Kidney glomerular epithelial cell (primary cell): ENCODE results near the gene AKAP3.

Experiments used
- DNase-seq: peaks from one replicate; lab custom pipeline; 2025; lab: John Stamatoyannopoulos, UW

Gene AKAP3

DNA sequence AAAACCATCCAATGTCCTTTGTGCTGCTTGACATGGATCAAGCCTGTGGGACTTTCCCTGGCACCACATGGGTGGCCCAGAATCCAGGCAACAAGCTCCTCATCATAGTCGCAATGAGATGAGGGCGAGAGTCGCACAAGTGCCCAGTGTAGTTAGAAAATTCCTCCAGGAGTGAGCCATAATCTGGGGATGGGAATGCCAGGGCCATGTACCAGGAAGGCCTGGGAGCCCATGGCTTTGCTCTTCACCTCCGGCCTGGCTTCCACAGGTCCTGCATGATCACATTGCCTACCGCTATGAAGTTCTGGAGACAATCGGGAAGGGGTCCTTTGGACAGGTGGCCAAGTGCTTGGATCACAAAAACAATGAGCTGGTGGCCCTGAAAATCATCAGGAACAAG, 53.0 kb downstream of the AKAP3 start:
- DNase-seq, result no peak

DNA sequence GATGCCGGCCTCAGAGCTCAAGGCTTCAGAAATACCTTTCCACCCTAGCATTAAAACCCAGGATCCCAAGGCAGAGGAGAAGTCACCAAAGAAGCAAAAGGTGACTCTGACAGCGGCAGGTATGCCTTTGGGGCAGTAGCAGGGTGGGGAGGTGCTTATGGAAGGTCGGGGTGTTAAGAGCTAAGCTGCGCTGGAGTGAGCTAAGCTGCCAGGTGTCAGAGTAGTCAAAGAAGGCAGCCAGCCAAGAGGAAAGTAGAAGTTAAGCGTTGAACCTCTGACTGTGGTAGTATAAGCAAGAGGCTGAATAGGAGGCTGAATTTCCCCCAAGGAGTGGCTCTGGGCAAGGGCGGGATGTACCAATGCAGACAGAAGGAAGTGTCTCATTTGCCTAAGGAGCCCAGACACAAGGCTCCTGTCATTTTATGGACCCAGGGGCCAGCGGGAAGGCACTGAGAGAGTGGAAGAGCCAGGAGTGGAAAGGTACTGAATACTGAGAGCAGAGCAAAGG, 57.6 kb downstream of the AKAP3 start:
- DNase-seq, result no peak

DNA sequence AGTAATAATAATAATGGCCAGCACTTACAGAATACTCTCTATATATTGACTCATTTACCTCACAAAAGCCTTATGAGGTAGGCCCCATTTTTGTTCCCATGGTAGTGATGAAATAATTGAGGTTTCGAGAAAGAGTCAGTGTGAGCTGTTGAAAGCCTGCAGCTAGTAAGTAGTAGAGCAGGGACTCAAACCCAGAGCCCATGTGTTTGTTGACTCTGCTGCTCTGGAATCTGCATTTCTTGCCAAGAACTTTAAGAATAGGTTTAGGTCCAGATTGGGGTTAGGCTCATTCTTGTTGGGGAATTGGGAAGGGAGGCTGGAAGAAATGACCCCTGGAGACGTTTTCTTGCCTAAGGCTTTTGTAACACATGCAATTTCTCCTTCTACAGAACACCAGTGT, 58.9 kb downstream of the AKAP3 start:
- DNase-seq, result no peak

DNA sequence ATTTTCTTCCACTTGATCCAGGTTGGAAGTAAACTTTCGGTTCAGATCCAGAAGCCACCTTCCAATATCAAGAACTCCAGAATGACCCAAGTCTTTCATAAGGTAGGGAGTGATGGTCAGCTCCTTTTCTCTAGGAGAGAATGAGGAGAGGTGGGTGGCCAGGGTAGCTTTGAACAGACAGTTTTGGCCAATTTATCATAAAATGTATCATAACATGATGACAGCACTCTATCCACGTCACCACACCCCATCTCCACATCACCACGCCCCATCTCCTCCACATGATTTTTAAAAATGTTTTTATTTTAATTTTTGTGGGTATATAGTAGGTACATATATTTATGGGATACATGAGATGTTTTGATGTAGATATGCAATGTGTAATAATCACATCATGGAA, 59.9 kb downstream of the AKAP3 start:
- no peak for DNase-seq

DNA sequence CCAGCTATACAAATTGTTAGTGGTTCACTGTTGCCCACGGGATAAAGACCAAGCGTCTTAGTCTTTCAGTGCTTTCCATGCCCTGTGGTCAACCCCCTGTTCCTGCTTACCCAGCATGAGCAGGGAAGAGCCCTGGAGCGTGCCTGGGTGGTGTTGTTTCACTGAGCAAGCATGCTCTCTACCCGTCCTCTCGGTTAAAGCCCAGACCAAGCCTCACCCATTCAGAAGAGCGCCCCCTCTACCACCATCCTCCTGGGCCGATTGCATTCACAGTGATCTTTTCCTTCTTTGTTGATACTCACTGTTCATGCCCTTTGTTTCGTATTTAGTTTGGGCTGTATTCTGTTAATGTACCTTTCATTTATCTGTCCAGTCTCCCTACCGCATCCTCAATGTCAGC, 61.7 kb downstream of the AKAP3 start:
- DNase-seq, result no peak

DNA sequence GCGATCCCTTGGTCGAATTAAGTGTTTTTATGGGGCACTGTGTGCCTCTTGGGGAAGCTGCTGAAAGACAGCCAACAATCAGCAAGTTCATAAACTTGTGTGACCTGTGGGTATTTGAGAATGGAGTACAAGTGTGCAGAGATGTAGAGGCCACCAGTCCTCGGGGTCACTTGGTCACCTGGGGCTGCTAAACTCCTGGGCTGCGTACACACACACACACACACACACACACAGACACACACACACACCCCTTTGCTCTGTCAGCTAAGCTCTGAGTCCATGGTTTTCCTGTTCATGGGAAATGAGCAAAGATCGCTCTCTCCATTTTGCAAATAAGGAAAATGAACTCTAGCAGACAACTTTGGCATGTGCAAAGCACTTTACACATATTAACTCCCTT, 62.4 kb downstream of the AKAP3 start:
- DNase-seq, result no peak

DNA sequence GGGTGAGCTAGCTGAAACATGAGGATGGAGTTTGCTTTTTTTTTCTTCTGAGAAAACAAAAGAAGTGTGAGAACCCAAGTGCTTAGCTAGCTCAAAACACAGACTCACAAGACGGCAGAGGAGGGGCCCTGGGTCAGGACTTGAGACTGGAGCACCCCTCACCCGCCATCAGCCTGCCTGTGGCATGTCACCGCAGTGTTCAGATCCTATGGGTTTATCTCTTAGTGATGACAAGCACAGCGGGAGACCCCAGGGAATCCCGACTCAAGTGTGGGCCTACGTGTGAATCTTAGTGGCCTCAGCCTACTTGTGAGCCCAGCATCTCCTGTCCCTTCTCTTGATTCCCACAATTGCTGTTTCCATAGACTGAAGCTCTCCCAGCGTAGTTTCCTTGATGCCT, 64.0 kb downstream of the AKAP3 start:
- DNase-seq, result no peak

DNA sequence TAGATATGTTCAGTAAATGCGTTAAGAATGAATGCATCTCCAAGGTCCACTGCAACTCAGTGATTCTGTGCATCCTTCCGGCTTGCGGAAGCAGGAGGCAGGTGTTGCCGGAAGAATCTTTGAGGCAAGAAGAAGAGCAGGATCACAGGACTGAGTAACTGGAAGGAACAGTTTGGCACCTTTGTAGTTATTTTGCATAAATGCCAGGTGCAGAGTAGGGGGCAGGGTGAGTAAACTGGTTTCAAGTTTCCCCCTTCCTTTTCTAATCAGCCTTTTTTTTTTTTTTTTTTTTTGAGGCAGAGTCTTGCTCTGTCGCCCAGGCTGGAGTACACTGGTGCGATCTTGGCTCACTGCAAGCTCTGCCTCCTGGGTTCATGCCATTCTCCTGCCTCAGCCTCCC, 64.6 kb downstream of the AKAP3 start:
- DNase-seq, result no peak

DNA sequence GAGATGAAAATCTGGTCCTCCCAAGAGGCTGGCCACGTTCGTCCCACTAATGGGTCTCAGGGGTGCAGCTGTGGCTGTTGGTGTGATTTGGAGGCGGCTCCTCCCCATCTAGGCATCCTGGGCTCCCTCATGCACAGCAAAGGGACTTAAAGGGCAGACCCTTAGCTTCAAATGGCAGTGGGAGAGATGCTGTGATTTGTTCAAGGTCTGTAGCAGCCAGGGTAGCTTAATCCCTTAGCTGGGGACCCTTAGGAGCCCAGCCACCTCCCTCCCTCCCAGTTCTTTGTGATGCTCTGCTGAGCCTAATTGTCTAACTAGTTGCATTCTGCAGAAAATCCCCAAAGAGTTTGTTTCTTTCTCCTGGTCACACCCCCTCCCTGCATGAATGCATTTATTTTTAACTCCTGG, 68.6 kb downstream of the AKAP3 start:
- no peak for DNase-seq

DNA sequence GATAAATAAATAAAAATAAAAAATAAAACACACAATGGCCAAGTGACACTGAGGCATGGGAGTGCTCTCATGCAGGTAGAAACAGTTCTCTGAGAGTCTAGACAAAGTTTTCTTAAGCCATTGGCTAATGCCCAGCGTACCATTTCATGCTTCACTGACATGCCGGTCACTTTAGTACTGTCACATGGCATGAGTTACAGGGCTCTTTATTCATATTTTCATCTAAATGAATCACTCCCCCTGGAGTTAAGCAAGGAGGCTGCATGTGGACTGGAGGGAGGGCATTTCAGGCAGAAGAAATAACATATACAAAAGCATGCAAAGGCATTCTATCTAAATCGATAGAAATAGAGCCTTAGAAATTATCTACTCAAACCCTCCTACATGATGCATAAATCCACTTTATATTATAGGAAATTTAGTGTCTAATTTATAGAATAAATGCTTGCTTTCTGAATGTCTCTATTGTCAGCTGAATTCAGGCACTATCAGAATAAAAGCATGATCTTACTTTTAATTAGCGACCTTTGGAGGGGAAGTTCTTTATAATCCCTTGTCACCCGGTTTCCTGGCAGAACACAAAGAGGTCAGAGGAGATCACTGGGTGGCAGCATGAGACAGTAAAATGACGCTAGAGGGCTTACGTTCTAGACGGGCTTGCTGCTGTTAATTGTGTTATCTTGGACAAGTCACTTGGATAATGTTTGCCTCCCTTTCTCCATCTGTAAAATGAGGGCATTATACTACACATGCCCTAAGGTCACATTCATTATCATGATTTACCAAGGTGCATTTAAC, 69.3 kb downstream of the AKAP3 start:
- no peak for DNase-seq

DNA sequence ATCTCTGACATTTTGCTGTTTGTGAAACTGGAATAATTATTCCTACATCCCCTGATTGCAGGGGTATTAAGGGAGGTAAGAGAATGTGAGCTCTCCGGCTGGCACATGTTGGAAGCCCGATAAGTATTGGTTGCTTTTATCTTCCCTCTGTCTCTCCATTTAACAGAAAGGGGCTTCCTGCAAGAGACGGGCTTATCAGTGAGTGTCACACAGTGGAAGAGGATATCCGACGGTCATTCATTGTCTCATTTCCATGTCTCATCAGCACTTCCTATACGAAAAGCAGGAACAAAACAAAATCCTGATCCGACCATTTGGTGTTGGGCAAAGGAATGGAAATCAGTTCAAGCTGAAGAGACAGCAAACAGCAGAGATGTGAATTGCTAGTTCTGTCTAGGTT, 76.2 kb downstream of the AKAP3 start:
- no peak for DNase-seq

DNA sequence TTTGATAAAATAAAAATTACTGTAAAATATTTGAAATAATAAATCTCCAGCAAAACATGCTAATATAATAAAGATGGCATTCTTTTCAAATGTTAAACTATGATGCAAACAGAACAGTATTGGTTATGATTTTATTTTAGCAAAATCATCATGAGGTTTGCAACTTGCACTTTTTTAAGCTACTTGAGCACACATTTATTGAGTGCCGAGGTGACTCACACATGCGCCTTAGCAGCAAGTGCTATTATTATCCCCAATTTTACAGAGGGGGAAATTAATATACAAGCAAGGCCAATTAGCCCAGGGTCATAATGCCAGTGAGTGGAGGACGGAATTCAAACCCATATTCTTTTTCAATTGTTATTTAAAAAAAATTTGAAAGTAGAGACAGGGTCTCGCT, 79.6 kb downstream of the AKAP3 start:
- DNase-seq, result no peak

DNA sequence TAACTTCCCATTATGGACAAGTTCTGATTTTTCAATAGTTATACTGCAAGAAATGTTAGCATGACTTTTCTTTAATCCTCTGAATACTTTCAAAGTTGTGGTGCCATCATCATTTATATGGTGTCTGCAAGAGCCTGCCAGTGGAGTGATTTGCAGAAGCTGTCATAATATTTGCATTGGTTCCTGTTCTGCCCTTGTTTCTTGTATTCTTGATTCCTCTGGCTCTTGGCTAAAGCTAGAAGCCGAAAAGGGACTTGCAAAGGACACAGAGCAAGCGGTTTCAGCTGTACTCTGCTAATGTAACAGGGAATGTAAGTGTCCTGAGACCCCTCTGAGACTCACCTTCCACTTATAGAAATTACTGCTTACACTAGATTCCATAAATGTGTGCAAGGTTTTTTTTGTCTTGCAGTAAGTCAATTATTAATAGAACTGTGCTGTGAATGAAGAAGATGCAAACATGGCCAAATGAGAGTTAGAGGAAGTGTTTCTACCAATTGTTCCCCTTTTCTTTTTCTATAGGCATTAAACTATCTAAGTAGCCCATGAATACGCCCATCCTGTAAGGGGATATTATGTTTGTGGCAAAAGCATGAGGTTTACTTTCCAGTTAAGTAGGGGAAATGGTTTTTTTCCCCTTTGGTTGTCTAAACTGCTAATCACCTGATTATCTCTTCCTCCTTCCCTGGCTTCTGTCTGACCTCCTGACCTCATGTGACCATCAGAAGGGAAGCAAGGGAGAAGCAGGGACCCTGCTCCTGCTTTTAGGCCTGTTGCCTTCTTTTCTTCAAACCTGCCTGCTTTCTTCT, 81.6 kb downstream of the AKAP3 start:
- DNase-seq, result no peak

DNA sequence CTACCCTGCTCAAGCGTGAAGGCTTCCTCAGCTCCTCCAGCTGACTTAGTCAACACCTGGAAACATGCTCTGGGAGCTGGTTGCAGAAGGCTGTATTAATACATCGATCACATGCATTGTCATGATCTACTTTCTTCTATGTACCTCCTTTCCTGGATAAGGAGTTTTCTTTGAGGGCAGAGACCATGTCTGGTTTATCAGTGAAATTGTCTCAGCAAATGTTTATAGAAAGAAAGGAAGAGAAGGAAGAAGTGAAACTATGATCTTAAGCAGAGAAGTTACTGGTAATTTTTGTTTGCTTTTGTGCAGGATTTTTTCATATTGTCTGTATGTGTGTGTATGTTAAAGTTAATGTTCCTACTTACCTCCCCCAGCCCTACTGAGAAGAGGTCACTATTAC, 82.4 kb downstream of the AKAP3 start:
- no peak for DNase-seq
